ENCODE measurements around the gene PLXNA4.

DNA sequence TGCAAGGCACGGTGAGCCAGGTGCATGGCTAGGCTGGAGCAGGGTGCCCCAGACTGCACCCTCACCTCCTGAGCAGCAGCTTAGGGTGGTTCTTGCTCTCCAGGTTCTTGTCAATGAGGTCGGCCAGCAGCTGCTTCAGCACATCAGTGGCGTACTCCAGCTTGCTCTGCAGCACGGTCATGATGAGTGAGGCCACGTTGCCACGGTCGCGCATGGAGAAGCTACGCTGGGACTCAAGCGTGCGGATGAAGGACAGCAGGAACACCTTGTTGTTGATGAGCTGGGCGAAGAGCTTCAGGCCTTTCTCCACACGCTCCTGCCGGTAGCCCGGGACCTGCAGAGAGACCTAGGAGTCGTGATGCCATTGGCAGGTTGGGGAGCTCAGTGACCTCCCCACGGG, 408.0 kb downstream of the PLXNA4 start:
- TF ChIP-seq POLR2AphosphoS5 (IDR thresholded peaks at IDR 0.05; ENCODE audit: low read depth, low read length) (no peak), POLR2A (IDR thresholded peaks at IDR 0.05; ENCODE audit: low read depth, low read length) (no peak), TAF1 (IDR thresholded peaks at IDR 0.05; ENCODE audit: borderline replicate concordance, low read depth, low read length) (no peak)

All from GM12892 (cell line).